ENCODE measurements around the gene OSTN. TPM values are rescaled to one million over a fixed set of nuclear protein-coding genes. Genes with fewer than 3 reads are reported as not detected.

OSTN gene
- total RNA-seq, 6 experiments from 2014 or later, result not detected

- Histone ChIP-seq H3K27me3 (no peaks in the 10 kb centered on the region), H3K27ac (no peak overlapping the region), H3K9me3 (no peaks in the 10 kb centered on the region), H3K36me3 (no peaks in the 10 kb centered on the region), H3K4me3 (no peak overlapping the region), H3K4me1 (no peaks in the 10 kb centered on the region)
- no peak for TF ChIP-seq CTCF (IDR thresholded peaks at IDR 0.05)
- no peak for TF ChIP-seq POLR2A (IDR thresholded peaks at IDR 0.05)
- DNase-seq, result no peak
- ATAC-seq, result no peak
- WGBS (ENCODE audit: insufficient coverage, low coverage, low lambda C conversion rate, missing lambda C conversion rate), result 81% methylated on average over 3 of the region's 3 CpGs
- intact Hi-C loops (cut with DNase I), result no loop called here
Observed at GRCh38 chr3:191236646-191237045, 37.6 kb downstream of the OSTN start.

GRCh38 chr3:191237047-191237882 is 38.2 kb downstream of the OSTN start:
- Histone ChIP-seq H3K9me3 (no peaks in the 10 kb centered on the region), H3K27ac (no peak overlapping the region), H3K36me3 (no peaks in the 10 kb centered on the region), H3K4me3 (no peak overlapping the region), H3K4me1 (no peaks in the 10 kb centered on the region), H3K27me3 (no peaks in the 10 kb centered on the region)
- 95% methylated on average over 4 of the region's 5 CpGs for WGBS (ENCODE audit: insufficient coverage, low coverage, low lambda C conversion rate, missing lambda C conversion rate)
- DNase-seq (no peak), ATAC-seq (no peak)
- intact Hi-C loops (cut with DNase I), result no loop called here
- no peak for TF ChIP-seq POLR2A (IDR thresholded peaks at IDR 0.05)
- no peak for TF ChIP-seq CTCF (IDR thresholded peaks at IDR 0.05)

GRCh38 chr3:191238321-191238817 is 39.3 kb downstream of the OSTN start:
- Histone ChIP-seq H3K4me1 (no peaks in the 10 kb centered on the region), H3K36me3 (no peaks in the 10 kb centered on the region), H3K27me3 (no peaks in the 10 kb centered on the region), H3K27ac (no peak overlapping the region), H3K9me3 (no peaks in the 10 kb centered on the region), H3K4me3 (no peak overlapping the region)
- intact Hi-C loops (cut with DNase I), result no loop called here
- ATAC-seq (no peak), DNase-seq (no peak)
- WGBS (ENCODE audit: insufficient coverage, low coverage, low lambda C conversion rate, missing lambda C conversion rate), result 26% methylated on average over 3 of the region's 4 CpGs
- TF ChIP-seq POLR2A (IDR thresholded peaks at IDR 0.05) (no peak), CTCF (IDR thresholded peaks at IDR 0.05) (no peak)

DNA sequence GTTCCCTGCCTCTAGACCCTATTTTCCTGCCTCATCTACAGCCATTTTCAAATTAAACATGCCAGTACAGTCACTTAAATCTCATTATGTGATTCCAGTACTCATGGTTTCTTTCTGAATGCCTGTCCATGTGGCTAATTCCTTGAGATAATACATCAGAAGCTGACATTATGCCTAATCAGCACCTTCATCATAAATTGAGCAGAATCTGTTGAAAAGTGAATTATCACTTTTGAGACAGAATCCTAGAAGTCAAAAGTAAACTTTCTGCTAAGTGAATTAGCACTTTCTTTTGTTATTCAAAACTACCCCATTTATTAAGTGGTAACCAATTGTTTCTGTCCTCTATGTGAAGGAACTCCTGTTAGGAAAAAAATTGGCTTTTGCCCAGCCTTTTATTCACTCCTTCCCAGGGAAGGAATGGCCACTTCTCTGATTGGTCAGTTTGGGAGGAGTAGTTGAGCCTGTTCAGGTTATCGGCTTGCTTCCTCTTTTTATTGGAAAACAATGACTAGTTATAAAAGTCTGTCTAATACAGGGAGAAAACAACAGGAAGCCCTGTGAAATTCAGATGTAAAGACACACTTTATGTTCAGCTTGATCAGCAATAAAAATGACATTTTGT is 40.5 kb downstream of the OSTN start:
- no peak overlapping the region for H3K27ac ChIP-seq
- intact Hi-C loops (cut with DNase I), result no loop called here
- TF ChIP-seq CTCF (IDR thresholded peaks at IDR 0.05), result no peak
- TF ChIP-seq POLR2A (IDR thresholded peaks at IDR 0.05), result no peak
- H3K36me3 ChIP-seq, result no peaks in the 10 kb centered on the region
- H3K4me3 ChIP-seq, result no peak overlapping the region
- DNase-seq (no peak), ATAC-seq (peak; percentile 52 to 76 (median 66))
- WGBS (ENCODE audit: insufficient coverage, low coverage, low lambda C conversion rate, missing lambda C conversion rate), result 33% methylated on average over 1 of the region's 1 CpG
- no peaks in the 10 kb centered on the region for H3K27me3 ChIP-seq
- H3K4me1 ChIP-seq, result no peaks in the 10 kb centered on the region
- no peaks in the 10 kb centered on the region for H3K9me3 ChIP-seq
